Fibroblast of lung (primary cell): ENCODE results near the gene PROB1. TPM values are rescaled to one million over a fixed set of nuclear protein-coding genes. Genes with fewer than 3 reads are reported as not detected.
"Not testable (repeated sequence)": the region's sequence is repeated elsewhere in the genome, so short reads cannot be mapped to it uniquely, and the experiment has no call there.

Experiments used
- DNase-seq, 2 donors: peaks; one replicate each; pipeline versions ENCODE4 v3.0.0 to v3.0.0-alpha.2; 2010; ENCODE audit warnings: low read depth in 2 of 2
- H2AFZ ChIP-seq: 2 replicates; pipeline ENCODE4 v1.5.1; 2012; ENCODE audit warnings: low read length, control low read depth, inconsistent platforms
- H3K27ac ChIP-seq: 2 replicates; pipeline ENCODE4 v1.5.1; 2011; ENCODE audit warnings: low read length, control low read depth; ENCODE audit not compliant: insufficient read depth
- H3K27me3 ChIP-seq: 2 replicates; pipeline ENCODE4 v1.5.1; 2011; ENCODE audit warnings: mild to moderate bottlenecking, low read length; ENCODE audit not compliant: control insufficient read depth, insufficient read depth
- H3K36me3 ChIP-seq: 2 replicates; pipeline ENCODE4 v1.5.1; 2011; ENCODE audit warnings: low read length; ENCODE audit not compliant: control insufficient read depth, insufficient read depth
- H3K4me1 ChIP-seq: 2 replicates; pipeline ENCODE4 v1.5.1; 2011; ENCODE audit warnings: low read length; ENCODE audit not compliant: control insufficient read depth, insufficient read depth; ENCODE audit errors: extremely low read depth
- H3K4me2 ChIP-seq: 2 replicates; pipeline ENCODE4 v1.5.1; 2011; ENCODE audit warnings: low read length, control low read depth; ENCODE audit not compliant: insufficient read depth; ENCODE audit errors: extremely low read depth
- H3K4me3 ChIP-seq, 4 experiments: fragments of 200-600 bp in 1 of 4; sonication (generic) in 1 of 4; replicated peaks in 1 of 4; 2 replicates each; pipeline ENCODE4 v1.5.1; 2011 to 2016; ENCODE audit warnings: low read length in 4 of 4, low read depth in 3 of 4, mild to moderate bottlenecking in 3 of 4, control low read depth in 2 of 4, inconsistent platforms in 1 of 4, mixed read lengths in 1 of 4; ENCODE audit not compliant: insufficient read depth in 1 of 4; ENCODE audit errors: control extremely low read depth in 1 of 4
- H3K79me2 ChIP-seq: 2 replicates; pipeline ENCODE4 v1.5.1; 2012; ENCODE audit warnings: mild to moderate bottlenecking, low read length, inconsistent platforms; ENCODE audit not compliant: control insufficient read depth, insufficient read depth
- H3K9ac ChIP-seq: 2 replicates; pipeline ENCODE4 v1.5.1; 2011; ENCODE audit warnings: mild to moderate bottlenecking, low read length, control low read depth; ENCODE audit not compliant: insufficient read depth
- H3K9me3 ChIP-seq: 2 replicates; pipeline ENCODE4 v1.5.1; 2012; ENCODE audit warnings: low read depth, low read length; ENCODE audit not compliant: control insufficient read depth, insufficient read depth
- H4K20me1 ChIP-seq: 2 replicates; pipeline ENCODE4 v1.5.1; 2011; ENCODE audit warnings: low read length; ENCODE audit not compliant: control insufficient read depth, insufficient read depth; ENCODE audit errors: extremely low read depth
- EZH2 ChIP-seq: IDR thresholded peaks from 2 replicates; pipeline ENCODE4 v1.5.1; 2012; ENCODE audit warnings: low read length, control low read depth, mild to moderate bottlenecking; ENCODE audit errors: missing control alignments
- polyA plus RNA-seq, 2 donors: library from polyadenylated mRNA; depleted of rRNA in 1 of 2; stranded (reverse) in 1 of 2; unstranded in 1 of 2; fragments of >200 nt; gene quantifications; 2 replicates each; pipeline ENCODE4 v1.2.1, GENCODE V29; 2011 to 2012; ENCODE audit warnings: missing spikeins in 1 of 2
- total RNA-seq: library from RNA; depleted of rRNA; stranded (reverse); fragments of >200 nt; gene quantifications from 2 replicates; pipeline ENCODE4 v1.2.1, GENCODE V29; 2014
- TF ChIP-seq, protein P1 (sequence below), 2 donors: IDR thresholded peaks in 1 of 2; conservative IDR thresholded peaks in 1 of 2; 1 replicate in 1 of 2; 2 replicates in 1 of 2; pipeline ENCODE4 v1.5.1; 2011 to 2012; ENCODE audit warnings: low read length in 2 of 2, control low read depth in 1 of 2, inconsistent platforms in 1 of 2, low read depth in 1 of 2, mild to moderate bottlenecking in 1 of 2

Gene PROB1
- total and polyA plus RNA-seq, 2 donors (not counting 1 experiment from before 2014, with no cell fraction given) = 0.34 to 1.5 TPM

DNA sequence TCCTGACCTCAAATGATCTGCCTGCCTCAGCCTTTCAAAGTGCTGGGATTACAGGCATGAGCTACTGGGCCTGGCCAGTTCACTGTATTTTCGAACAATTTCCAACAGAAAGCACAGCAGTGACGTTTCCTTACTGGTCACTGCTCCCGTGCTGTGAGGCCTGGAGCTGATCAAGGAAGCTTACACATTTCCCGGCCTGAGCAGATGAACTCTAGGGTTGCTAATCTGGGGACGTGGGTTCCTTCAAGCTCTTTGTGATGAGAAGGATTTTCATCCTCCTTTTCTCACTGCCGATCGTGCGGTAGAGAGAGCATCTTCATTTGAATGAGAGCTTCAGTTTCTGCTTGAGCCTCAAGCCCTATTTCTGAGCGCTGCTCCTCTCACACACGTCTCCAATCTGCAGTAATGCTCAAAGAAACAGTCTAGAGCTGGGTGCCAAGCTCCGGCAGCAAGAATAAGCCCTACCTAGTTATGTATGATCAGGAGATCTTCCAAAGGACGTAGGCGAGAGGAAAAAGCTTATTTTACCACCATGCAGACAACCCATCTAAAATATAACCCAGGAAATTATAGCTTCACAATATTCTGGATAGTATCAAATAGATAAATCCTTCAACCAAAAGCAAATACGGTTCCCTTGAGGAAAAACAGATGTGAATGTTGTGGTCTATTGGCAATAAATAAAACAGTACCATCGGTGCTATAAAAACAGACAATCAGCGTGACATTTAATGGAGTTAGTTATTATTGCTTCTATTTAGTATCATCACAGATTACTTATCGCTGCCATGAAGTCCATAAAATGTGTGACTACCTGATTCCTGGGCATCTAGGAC, 16.3 kb upstream of the PROB1 start:
- no peaks in the 10 kb centered on the region for H4K20me1 ChIP-seq
- H3K27ac ChIP-seq = no peak overlapping the region
- H3K4me3 ChIP-seq = no peak overlapping the region
- H3K9ac ChIP-seq = no peak overlapping the region
- H3K4me1 ChIP-seq = peaks cover 3% of the 10 kb centered on the region
- H2AFZ ChIP-seq = no peak overlapping the region
- TF ChIP-seq, protein P1, sequence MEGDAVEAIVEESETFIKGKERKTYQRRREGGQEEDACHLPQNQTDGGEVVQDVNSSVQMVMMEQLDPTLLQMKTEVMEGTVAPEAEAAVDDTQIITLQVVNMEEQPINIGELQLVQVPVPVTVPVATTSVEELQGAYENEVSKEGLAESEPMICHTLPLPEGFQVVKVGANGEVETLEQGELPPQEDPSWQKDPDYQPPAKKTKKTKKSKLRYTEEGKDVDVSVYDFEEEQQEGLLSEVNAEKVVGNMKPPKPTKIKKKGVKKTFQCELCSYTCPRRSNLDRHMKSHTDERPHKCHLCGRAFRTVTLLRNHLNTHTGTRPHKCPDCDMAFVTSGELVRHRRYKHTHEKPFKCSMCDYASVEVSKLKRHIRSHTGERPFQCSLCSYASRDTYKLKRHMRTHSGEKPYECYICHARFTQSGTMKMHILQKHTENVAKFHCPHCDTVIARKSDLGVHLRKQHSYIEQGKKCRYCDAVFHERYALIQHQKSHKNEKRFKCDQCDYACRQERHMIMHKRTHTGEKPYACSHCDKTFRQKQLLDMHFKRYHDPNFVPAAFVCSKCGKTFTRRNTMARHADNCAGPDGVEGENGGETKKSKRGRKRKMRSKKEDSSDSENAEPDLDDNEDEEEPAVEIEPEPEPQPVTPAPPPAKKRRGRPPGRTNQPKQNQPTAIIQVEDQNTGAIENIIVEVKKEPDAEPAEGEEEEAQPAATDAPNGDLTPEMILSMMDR (conservative IDR thresholded peaks at IDR 0.05 in 1 of 2, IDR thresholded peaks at IDR 0.05 in 1 of 2; ENCODE audit: low read depth in 1 of 2, low read length in 2 of 2) = no peak
- no peak for TF ChIP-seq EZH2
- H3K79me2 ChIP-seq = no peaks in the 10 kb centered on the region
- H3K36me3 ChIP-seq = no peaks in the 10 kb centered on the region
- H3K4me2 ChIP-seq = no peak overlapping the region
- H3K27me3 ChIP-seq = no peaks in the 10 kb centered on the region
- DNase-seq = no peak
- H3K9me3 ChIP-seq = no peaks in the 10 kb centered on the region

DNA sequence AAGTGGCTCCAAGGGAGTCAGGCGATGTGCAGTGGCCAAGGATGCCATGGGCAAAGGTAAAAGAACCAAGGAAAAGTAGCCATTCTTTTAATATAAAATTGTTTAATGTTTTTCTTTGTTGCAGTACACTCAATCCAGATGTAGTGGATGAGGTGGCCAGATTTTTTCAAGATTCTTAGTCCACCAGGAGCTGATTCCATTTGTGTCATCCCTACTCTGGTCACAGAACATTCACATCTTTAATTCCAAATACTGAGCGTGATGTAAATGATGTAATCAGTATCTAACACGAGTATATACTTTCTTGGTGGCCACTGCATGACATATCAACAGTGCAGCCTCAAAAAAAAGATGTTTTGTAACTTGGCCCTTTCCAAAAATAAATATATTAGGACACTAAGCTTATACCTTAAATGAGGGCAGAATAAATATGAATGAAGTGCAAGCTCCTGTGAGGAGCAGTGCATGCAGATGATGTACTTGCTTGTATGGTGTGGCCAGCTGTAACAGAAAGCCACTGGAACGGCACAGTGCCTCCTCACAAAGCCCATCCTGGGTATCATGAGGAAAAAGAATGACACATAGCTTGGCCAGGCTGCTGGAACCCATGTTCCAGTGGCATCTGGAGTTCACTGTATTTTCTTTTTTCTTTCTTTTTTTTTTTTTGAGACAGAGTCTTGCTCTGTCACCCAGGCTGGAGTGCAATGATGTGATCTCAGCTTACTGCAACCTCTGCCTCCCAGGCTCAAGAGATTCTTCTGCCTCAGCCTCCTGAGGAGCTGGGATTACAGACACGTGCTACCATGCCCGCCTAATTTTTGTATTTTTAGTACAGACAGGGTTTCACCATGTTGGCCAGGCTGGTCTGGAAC, 15.5 kb upstream of the PROB1 start:
- no peaks in the 10 kb centered on the region for H3K9me3 ChIP-seq
- TF ChIP-seq, protein P1 (conservative IDR thresholded peaks at IDR 0.05 in 1 of 2, IDR thresholded peaks at IDR 0.05 in 1 of 2; ENCODE audit: low read depth in 1 of 2, low read length in 2 of 2) = no peak
- no peak for TF ChIP-seq EZH2
- H3K27ac ChIP-seq = no peak overlapping the region
- H3K36me3 ChIP-seq = no peaks in the 10 kb centered on the region
- H3K4me3 ChIP-seq = no peak overlapping the region
- no peak overlapping the region for H2AFZ ChIP-seq
- H3K4me1 ChIP-seq = peaks cover 2% of the 10 kb centered on the region
- no peaks in the 10 kb centered on the region for H4K20me1 ChIP-seq
- H3K9ac ChIP-seq = no peak overlapping the region
- H3K27me3 ChIP-seq = no peaks in the 10 kb centered on the region
- H3K4me2 ChIP-seq = no peak overlapping the region
- no peaks in the 10 kb centered on the region for H3K79me2 ChIP-seq
- DNase-seq = no peak

DNA sequence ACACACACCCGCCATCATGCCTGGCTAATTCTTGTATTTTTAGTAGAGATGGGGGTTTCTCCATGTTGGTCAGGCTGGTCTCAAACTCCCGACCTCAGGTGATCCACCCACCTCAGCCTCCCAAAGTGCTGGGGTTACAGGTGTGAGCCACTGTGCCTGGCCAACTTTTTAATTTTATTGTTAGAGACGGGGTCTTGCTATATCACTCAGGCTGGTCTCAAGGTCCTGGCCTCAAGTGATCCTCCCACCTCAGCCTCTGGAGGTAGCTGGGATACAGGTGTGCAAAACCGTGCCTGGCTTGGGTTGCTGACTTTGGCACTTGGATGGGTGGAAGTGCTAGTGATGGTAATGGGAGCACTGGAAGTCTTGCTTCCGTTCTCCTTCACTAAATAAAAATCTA, 14.2 kb upstream of the PROB1 start:
- DNase-seq, H3K9ac ChIP-seq, H3K4me3 ChIP-seq, H3K36me3 ChIP-seq, H3K4me1 ChIP-seq, H3K9me3 ChIP-seq, H3K4me2 ChIP-seq, H2AFZ ChIP-seq, H3K27ac ChIP-seq, H3K79me2 ChIP-seq, H4K20me1 ChIP-seq, H3K27me3 ChIP-seq: not testable (repeated sequence)
